Activated CD4-positive, alpha-beta T cell treated with anti-CD3 and anti-CD28 coated beads, Interleukin-2, amount 50 U/mL, for 16 hours (primary cell): Measurements from ENCODE around the gene IMP3.
A peak's percentile ranks its signal among the peaks of the same experiment; 100 is the strongest.
"Not testable (repeated sequence)": the region's sequence is repeated elsewhere in the genome, so short reads cannot be mapped to it uniquely, and the experiment has no call there.

Source experiments
- DNase-seq: peaks from one replicate; pipeline ENCODE4 v3.0.0-alpha.2; 2020

Gene IMP3

DNA sequence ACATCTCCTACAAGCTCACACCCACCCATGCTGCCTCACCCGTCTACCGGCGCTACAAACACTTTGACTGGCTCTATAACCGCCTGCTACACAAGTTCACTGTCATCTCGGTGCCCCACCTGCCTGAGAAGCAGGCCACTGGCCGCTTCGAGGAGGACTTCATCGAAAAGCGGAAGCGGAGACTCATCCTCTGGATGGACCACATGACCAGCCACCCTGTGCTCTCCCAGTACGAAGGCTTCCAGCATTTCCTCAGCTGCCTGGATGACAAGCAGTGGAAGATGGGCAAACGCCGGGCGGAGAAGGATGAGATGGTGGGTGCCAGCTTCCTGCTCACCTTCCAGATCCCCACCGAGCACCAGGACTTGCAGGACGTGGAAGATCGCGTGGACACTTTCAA lies 9.8 kb upstream of the IMP3 start:
- DNase-seq: no peak

- no peak for DNase-seq
Measured at GRCh38 chr15:75649045-75649761, 9.2 kb upstream of the IMP3 start.

DNA sequence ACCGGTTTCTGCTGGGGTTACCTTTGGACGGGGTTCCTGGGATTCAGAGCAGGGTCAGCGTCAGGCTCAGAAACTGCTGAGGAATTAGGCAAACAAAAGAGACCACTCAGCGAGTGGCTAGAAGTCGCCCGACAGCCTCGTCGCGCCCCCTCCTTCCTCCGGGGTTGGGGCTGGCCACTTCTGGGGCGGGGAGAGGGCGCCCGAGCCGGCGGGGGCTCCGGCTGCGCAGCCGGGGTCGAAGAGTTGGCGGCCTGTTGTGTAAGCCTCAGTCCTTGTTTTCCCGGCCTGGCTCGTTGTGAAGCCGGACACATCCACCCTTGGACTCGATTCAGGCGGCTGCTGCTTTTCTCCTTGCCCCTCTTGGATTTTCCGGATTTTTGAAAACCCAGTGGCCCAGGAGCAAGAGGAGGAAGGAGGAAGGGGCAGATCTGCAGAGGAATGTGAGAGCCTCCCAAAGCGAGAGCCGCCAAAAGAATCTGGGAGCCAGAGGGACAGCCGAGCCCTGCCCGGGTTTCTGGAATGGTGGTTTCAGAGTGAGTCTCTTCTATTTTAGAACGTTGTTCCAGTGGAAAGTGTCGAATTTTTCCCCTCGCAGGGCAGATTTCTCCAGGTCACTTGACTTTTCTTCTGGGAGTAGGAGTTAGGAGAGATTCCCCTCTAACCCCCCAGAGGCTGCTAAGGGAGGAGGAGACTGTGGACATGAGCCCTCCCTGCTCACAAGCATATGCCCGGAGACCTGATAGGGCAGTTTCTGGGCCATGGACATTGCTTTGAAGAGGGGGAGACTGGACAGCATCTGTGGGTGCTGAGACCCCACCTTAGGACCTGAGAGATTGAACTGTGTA lies 8.4 kb upstream of the IMP3 start:
- DNase-seq: no peak

GRCh38 chr15:75647370-75648155 lies 7.5 kb upstream of the IMP3 start, which contains the start of gene SNX33:
TSS of gene SNX33 (plus strand) at chr15:75647912. CDS start at chr15:75649103, 1,191 bp downstream.
- DNase-seq: peak; percentile 46

GRCh38 chr15:75646944-75647364 lies 6.9 kb upstream of the IMP3 start:
- DNase-seq: no peak

GRCh38 chr15:75646112-75646943 lies 6.3 kb upstream of the IMP3 start:
- DNase-seq: no peak

DNA sequence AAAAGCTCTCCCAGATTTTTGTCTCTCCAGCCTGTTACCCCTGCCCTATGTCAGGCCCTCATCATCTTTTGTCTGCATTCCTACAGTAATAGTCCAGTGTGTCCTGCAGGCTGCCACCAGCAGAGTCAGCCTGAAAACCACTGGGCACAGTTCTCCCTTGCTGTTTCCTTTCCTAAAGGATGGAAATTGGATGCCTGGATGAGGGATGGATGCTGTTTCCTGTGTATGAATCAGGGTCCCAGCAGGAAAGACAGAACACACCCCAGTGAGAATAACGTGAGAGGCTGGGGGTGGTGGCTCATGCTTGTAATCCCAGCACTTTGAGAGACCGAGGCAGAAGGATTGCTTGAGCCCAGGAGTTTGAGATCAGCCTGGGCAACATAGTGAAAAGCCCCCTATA lies 4.4 kb upstream of the IMP3 start:
- DNase-seq: no peak

DNA sequence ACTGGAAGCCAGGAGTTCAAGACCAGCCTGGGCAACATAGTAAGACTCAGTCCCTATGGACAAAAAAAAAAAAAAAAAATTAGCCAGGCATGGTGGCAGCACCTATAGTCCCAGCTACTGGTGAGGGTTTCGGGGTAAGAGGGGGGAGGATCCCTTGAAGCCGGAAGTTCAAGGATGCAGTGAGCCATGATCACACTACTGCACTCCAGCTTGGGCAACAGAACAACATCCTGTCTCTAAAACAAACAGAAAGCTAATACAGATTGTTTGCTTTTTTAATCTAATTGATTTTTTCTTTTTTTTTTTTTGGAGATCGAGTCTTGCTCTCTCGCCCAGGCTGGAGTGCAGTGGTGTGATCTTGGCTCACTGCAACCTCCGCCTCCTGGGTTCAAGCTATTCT lies 1.6 kb upstream of the IMP3 start:
- no peak for DNase-seq

GRCh38 chr15:75641179-75641503 lies 1.1 kb upstream of the IMP3 start:
- no peak for DNase-seq

DNA sequence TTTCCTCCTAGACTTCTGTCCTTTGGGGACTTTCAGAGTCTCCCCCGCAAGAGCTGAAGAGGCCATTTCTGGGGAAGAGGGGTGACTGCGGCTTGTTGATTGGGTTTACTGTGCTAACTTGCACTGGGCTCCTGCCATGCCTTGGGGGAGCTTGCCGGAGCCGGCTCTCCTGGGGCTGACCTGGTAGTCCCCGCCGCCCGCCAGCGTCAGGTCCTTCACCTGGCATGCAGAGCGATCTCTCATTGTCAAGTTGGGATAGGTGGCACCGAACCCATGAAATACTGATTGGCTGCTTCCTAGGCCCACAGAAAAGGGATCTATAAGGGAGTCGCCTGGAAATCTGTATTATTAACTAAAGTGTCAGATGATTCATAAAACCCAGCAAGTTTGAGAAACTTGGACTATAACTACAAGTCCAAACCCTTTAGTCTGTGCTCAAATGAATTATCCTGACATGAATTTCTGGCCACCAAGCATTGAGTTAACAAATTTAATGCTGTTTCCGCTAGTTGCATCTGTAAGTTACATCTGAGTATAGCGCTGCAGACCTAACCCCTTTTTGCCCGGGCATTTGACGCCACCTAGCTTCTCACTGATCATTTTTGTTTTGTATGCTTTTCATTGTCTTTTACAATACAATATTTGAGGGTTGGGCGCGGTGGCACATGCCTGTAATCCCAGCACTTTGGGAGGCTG lies 607 bp upstream of the IMP3 start:
- DNase-seq: peak; percentile 70

- DNase-seq: no peak
Measured at GRCh38 chr15:75639191-75639708, 774 bp downstream of the IMP3 start.

DNA sequence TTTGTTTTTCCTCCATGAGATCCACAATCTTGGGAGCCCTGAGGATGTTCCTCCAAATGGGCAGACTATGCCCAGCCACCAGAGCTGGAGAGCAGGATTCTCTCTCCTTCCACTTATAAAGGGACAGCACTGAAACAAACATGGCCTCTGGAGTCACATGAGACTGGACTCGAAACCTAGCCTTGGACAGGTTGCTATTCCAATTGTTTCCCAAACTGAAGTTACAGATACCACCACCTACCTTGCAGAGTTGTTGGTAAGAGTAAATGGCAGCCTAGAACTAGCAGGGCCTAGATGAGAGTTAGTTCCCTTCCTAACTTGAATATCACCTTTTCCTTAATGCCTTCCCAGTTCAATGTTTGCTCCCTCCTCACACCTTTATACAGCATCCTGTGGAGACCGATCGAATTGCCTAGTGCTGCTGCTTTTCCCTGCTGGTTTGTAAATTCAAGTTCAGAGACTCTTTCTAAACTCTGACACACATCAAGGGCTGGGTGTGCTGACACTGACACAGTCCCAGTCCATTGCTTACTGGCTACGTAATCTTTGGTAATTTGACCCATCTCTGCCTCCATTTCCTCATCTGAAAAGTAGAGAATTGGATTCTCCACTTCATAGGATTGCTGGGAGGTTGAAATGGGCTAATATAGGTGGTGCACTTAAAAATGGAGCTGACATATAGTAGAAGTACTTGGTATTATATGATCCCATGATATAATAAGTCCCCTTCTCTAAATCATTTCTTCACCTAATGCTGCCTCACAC lies 2.6 kb downstream of the IMP3 start:
- DNase-seq: no peak

- no peak for DNase-seq
Measured at GRCh38 chr15:75636026-75636425, 4.0 kb downstream of the IMP3 start.

DNA sequence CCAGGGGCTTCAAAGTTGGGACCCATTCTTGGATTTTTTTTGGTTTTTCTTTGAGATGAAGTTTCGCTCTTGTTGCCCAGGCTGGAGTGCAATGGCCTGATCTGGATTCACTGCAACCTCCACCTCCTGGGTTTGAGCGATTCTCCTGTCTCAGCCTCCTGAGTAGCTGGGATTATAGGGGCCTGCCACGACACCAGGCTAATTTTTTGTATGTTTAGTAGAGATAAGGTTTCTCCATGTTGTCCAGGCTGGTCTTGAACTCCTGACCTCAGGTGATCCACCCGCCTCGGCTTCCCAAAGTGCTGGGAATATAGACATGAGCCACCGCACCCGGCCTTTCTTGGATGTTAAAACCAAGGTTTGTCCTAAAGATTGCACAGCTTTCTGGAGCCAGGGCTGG lies 6.1 kb downstream of the IMP3 start:
- DNase-seq: not testable (repeated sequence)

DNA sequence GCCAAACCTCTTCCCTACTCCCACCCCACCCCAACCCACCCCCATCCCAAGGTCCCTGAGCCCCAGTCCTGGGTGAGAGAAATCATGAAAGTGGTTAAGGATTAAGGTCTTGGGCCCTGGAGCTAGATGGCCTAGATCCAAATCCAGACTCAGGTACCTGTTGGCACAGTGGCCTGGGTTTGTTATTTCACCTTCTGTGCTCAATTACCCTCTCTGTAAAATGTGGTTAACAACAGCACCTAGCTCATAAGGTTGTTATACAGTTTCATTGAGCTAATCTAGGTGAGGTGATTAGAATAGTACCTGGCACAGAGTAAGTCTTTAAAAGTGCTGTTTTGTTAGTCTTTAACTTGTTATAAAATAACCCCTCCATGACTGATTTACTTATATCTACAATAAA lies 8.1 kb downstream of the IMP3 start:
- DNase-seq: no peak

DNA sequence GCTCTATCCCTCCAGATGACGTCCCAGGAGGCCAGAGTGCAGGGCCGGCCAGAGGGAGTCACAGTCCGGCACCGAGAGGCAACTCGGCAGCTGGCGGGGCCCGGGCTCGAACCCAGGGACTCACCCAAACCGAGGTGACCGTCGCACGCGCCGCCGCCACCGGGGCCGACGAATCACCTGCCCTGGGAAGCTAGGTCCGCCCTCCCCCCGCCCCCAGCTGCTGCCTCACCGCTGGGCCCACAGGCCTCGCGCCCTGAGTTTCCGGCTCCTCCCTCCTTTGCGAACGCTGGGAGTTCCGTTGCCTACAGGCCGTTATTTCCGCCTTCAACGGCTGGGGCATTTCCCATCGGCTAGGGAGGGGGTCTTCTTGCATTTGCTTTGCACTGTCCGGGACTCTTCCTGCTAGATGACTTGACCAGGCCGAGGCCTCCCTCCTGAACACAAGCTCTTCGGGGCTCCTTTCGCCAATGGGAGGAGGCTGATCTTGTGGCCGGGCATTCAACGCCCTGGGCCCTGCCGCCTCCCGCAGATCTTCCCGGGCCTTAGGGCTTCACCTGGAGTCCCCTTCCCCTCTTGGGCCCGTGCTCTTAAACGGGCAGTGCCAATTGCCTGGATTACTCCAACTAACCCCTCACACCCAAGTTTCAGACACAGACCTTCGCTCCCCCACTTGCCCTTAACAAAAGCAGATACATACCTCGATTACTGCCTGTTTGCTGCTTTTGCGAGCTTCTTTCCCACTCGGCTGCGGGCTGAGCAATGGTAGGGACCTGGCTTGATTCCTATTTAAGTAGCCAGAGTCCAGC lies 14.3 kb downstream of the IMP3 start, which contains the start of gene SNUPN:
Gene SNUPN (minus strand): TSS at position 184 of the 806 bp plus-strand sequence. CDS start 4,674 bp downstream, outside the sequence.
- DNase-seq: peak; percentile 96

DNA sequence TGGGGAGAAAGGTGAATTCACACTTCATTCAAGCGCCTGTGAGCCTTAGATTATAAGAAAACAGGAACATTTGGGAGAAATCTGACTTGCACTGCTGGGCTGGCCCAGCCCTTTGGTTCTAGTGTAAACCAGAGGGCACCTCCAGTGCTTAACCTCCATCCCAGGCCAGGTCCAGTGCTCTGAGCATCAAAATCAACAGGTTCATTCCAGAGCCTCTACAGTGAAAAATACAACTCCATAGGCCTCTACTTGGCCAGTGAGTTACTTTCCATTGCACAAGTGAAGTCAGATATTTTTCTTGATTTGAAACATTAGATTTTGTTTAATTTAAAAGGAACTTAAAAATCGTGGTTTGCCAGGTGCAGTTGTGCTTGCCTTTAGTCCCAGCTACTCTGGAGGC lies 17.5 kb downstream of the IMP3 start:
- no peak for DNase-seq

DNA sequence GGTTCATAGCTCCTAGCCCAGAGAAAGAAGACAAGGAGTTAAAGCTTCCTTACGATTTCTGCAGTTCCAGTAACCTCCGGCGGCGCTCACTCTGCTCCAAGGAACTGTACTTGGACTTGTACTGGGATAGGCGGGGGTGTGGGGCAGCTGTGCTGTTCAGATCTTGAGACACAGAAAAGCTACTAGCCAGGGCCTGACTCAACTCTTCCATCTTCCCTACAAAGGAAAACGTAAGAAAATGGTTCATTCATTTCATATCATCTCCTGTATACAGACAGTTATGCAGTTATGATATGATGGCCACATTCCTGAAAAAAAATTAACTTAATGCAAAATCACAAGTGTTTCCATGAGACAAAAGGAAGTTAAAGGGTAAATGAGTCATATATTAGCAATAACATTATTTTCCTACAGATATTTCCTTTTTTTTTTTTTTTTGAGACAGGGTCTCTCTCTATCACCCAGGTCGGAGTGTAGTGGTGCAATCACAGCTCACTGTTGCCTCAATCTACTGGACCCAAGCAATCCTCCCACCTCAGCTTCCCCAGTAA lies 19.1 kb downstream of the IMP3 start:
- DNase-seq: no peak

DNA sequence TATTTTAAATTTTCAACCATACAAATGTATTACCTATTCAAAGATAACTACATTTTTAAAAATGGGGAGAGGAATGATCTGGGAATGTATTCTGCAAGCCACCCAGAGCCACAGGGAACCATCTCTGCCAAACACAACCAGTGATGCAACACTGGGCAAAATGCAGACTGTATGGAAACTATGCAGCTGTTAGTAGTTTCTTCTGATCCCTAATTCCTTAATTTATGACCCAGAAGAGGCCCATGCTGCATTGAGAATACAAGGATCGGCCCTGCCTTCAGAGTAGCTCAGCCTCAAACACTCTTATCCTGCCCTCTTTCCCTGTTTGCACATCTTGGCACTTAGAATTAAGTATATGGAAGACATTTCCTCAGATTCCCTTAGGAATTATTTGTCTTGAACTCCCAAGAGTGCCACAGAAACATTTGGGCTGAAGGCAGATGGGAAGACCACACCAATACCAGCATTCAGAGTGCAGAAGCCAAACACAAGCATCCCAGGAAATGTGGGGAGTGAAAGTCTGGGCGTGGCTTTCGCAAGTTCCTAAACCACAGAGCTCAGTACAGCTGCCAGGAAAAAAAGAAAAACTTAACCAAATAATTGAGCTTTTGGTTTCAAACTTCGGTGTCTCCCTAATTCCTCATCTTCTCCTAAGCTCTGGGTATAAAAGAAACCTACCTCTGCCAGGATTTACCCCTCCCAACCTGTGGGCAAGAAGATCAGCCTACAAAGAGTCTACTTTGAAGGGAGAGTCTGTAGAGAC lies 19.8 kb downstream of the IMP3 start:
- DNase-seq: no peak
